OCI-LY7 (cell line): ENCODE results near the gene PTPN9.

Experiments used
- EZH2phosphoT487 ChIP-seq: fragments of 200-600 bp; sonication (generic); IDR thresholded peaks from 2 replicates; pipeline ENCODE4 v1.6.1; 2018; ENCODE audit warnings: low read depth, borderline replicate concordance, mild to moderate bottlenecking, mixed run types, antibody characterized with exemption, low read length, moderate library complexity, mixed read lengths
- TF ChIP-seq, protein P1 (sequence below): fragments of 200-600 bp; sonication (generic); conservative IDR thresholded peaks from 2 replicates; pipeline ENCODE4 v1.5.1; 2014; ENCODE audit warnings: mild to moderate bottlenecking, antibody characterized with exemption, low read length, moderate library complexity, mixed read lengths

DNA sequence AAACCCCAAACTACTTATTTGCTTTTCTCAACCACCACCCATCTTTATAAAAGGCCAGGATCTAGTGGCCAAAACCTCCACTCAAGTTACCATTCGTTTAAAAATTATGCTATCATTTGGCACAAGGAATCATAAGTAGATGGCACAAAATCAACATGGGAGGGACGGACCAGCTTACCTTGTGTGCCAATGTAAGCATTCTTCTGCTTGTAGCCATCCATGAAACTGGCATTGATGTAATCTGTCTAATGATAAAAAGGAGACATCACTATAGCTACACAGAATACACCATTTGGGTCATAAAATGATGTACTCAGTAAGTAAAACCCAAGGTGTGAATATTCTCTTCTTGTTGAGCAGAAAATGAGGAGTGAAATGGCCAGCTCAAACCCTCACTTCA, 99.4 kb downstream of the PTPN9 start:
- TF ChIP-seq, protein P1, sequence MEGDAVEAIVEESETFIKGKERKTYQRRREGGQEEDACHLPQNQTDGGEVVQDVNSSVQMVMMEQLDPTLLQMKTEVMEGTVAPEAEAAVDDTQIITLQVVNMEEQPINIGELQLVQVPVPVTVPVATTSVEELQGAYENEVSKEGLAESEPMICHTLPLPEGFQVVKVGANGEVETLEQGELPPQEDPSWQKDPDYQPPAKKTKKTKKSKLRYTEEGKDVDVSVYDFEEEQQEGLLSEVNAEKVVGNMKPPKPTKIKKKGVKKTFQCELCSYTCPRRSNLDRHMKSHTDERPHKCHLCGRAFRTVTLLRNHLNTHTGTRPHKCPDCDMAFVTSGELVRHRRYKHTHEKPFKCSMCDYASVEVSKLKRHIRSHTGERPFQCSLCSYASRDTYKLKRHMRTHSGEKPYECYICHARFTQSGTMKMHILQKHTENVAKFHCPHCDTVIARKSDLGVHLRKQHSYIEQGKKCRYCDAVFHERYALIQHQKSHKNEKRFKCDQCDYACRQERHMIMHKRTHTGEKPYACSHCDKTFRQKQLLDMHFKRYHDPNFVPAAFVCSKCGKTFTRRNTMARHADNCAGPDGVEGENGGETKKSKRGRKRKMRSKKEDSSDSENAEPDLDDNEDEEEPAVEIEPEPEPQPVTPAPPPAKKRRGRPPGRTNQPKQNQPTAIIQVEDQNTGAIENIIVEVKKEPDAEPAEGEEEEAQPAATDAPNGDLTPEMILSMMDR, result no peak
- no peak for TF ChIP-seq EZH2phosphoT487
